GM19455 (cell line): ENCODE results near the gene ANAPC2.

Experiments
- ATAC-seq: cut with Tn5 transposase; IDR thresholded peaks from one replicate; pipeline ENCODE4 v1.9.1; 2021; ENCODE audit not compliant: unreplicated experiment

The ANAPC2 gene

DNA sequence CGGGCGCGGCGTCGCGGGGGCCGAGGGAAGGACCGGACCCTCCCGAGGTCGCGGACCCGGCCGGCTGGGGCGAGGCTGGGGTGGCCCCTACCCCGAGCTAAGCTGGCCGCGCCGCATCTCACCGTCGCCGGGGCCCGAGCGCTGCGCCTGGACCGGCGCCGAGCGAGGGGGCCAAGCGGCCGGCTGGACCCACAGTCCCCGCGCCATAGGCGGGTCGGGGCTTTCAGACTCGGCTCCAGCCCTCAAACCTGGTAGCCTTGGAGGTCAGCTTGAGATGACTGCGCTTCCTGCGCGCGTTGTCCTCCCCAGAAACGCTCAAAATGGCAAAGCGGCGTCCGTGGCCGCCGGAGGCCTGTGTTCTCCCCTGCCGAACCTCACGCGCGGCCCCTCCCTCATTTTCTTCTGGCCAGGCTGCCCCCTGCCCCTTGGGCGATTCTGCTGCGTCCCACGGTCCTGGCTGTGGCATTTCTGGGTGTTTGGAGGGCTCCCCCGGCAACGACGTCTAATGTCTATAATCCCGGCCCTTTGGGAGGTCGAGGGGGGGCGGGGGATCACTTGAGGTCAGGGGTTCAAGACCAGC is 58.1 kb downstream of the ANAPC2 start:
- ATAC-seq, result peak; percentile 19

DNA sequence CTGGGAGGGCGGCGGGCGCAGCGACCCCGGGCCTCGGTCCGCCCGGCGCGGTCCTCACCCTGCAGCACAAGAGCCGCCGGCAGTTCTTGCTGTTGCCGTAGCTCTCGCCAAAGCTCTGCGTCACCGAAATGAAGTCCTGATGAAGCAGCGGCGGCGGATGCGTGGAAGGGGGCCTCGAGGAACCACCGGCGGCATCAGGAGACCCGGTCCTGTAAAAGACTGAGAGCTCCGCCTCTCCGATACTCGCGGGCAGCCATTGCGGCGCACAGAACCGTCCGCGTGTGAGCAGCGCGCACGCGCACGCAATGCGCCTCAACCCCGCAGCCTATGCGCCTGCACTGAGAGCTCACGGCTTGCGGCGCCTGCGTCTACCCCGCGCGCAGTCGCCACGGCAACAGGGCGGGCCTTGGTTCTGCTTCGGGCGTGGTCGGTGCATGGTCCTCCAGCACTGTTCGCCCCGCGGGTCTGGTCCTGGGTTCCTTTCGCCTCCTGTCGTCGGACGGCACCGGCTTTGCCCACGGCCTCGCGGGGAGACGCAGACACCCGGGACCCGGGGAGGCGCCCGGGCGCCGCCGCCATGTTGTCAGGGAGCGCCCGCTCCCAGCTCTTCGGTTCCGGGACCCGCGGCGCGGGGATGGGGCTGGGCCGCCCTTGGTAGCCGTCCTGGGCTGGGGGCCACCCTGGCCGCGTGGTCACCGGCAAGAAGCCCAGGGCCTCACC is 58.7 kb downstream of the ANAPC2 start:
- peak; percentile 85 for ATAC-seq

DNA sequence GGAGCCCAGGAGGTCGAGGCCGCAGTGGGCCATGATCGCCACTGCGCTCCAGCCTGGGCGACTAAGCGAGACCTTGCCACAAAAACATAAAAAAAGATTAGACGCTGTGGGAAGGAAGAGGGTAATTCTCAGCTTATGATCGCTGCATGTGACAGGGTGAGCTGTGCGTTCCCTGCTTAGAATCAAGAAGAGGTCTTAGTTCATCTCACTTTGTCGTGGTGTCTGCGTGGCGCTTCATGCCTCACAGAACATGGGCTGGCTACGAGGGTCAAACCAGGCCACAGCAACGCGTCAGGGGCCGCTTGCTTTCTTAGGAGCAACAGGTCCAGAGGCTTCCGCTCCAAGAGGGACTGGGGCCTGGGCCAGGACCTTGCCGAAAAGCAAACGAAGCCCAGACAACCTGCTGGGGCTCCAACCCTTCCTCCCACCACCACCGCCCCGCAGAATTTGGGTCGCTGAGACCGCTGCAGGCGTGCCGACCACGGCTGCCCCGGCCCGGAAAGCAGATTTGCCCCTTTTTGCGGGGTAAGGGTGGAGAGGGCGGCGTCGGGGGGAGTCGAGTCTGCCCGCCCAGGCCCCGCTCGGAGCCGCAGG is 59.4 kb downstream of the ANAPC2 start:
- peak; percentile 7 for ATAC-seq

DNA sequence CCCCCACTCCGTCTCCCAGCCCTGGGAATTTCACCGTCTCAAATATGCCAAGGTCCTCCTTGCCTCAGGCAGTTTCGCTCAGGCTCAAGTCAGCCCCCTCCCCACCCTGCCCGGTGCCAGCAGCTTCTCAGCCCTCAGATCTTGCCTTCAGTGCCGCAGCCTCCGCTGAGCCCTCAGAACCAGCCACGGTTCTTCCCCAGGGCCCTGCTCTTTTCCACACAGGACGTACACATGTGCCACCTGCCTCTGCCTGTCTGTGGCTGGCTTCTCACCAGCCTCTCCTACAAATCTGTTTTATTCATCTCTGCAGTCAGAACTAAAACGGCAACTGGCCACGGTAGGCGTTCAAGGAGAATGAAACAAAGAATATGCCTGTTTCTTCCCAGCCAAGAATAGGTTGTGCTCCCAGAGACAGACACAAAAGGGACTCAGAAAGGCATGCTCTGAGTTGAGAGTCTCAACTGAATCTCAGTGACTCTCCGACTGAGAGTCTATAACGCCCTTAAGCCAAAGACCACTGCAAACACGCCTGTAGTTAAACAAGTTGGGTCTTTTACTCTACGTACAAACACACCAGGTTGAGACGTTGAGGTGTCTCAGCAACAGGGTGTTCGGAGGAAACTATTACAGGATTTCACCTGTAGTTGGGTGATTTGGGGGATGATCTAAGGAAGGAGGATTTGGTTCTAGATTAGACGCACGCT is 60.0 kb downstream of the ANAPC2 start:
- ATAC-seq, result no peak

GRCh38 chr9:137127301-137128157 is 60.8 kb downstream of the ANAPC2 start:
- ATAC-seq, result no peak

DNA sequence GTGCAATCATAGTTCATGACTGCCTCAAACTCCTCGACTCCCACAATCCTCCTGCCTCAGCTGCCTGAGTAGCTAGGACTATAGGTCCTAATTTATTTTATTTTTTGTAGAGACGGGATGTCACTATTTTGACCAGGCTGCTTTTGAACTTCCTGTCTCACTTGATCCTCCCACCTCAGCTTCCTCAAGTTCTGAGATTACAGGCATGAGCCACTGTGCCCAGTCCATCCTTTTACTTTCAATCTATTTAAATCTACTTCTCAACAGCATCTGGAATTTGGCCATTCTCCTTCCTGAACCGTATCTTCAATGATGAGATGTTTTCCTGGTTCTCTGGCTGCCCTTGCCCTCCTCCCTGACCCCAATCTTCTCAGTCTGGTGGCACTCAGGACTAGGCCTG is 61.6 kb downstream of the ANAPC2 start:
- ATAC-seq, result no peak
